Transverse colon (tissue), 4 donors: ENCODE data around the gene FUT7. TPM values are rescaled to one million over a fixed set of nuclear protein-coding genes. Genes with fewer than 3 reads are reported as not detected.

ENCODE experiments used
- DNase-seq: peaks from one replicate; pipeline ENCODE4 v3.0.0-alpha.2; 2019
- H3K27ac ChIP-seq, 4 donors: fragments of 200-600 bp; sonication (generic); 2 replicates each; pipeline ENCODE4 v1.5.1; 2016 to 2018; ENCODE audit warnings: inconsistent platforms in 4 of 4
- H3K27me3 ChIP-seq: fragments of 200-600 bp; sonication (generic); 2 replicates; pipeline ENCODE4 v1.5.1; 2017; ENCODE audit warnings: inconsistent platforms
- H3K36me3 ChIP-seq, 4 donors: fragments of 200-600 bp; sonication (generic); 2 replicates each; pipeline ENCODE4 v1.5.1; 2017 to 2019; ENCODE audit warnings: inconsistent platforms in 4 of 4
- H3K4me1 ChIP-seq, 4 donors: fragments of 200-600 bp; sonication (generic); 2 replicates each; pipeline ENCODE4 v1.5.1; 2017 to 2020; ENCODE audit warnings: inconsistent platforms in 4 of 4
- H3K4me3 ChIP-seq, 4 donors: fragments of 200-600 bp; sonication (generic); 1 replicate in 1 of 4; 2 replicates in 3 of 4; pipeline versions ENCODE4 v1.5.1 to v1.6.1; 2017 to 2019; ENCODE audit warnings: inconsistent platforms in 4 of 4
- H3K9me3 ChIP-seq, 2 donors: fragments of 200-600 bp; sonication (generic); 2 replicates each; pipeline ENCODE4 v1.5.1; 2017 to 2019; ENCODE audit warnings: inconsistent platforms in 2 of 2
- EP300 ChIP-seq: sonication (generic); formaldehyde crosslinking; IDR thresholded peaks from one replicate; pipeline ENCODE4 v1.6.1; 2017; ENCODE audit warnings: antibody characterized with exemption, low read depth
- POLR2A ChIP-seq: fragments of 450-650 bp; IDR thresholded peaks from one replicate; pipeline ENCODE4 v1.6.1; 2016; ENCODE audit warnings: antibody characterized with exemption, mild to moderate bottlenecking, moderate library complexity
- POLR2AphosphoS5 ChIP-seq, 3 donors: sonication (generic); formaldehyde crosslinking; IDR thresholded peaks; one replicate each; pipeline ENCODE4 v1.6.1; 2016; ENCODE audit warnings: antibody characterized with exemption in 3 of 3
- WGBS, 2 donors: methylation state at CpG; one replicate each; pipeline ENCODE4 v1.1.5; 2018; ENCODE audit warnings: low coverage in 1 of 2; 5-methylcytosine and 5-hydroxymethylcytosine counted together
- in situ Hi-C, 4 donors: fragments of 200-750 bp; cut with MboI; loops; one replicate each; pipeline versions ENCODE4 v1.15.0 to v1.15.1; 2017; ENCODE audit warnings: low sequenced_read_pairs in 3 of 4, low pct_ligation_motif_present in 1 of 4, low pct_unique_long_range_greater_than_20kb in 1 of 4
- intact Hi-C: fragments of 100-400 bp; cut with DNase I; formaldehyde crosslinking; loops from one replicate; pipeline ENCODE4 v1.15.1; 2023; ENCODE audit warnings: low total_unique reads
- total RNA-seq, 4 donors: library from RNA; depleted of rRNA; stranded (reverse); fragments of >200 nt; gene quantifications; one replicate each; pipeline ENCODE4 v1.1.0, GENCODE V29; 2016
- TF ChIP-seq, protein P1 (sequence below), 5 experiments: fragments of 200-600 bp in 3 of 5; fragments of 450-650 bp in 2 of 5; sonication (generic) in 3 of 5; IDR thresholded peaks; 1 replicate in 2 of 5; 2 replicates in 3 of 5; pipeline ENCODE4 v1.5.1; 2016 to 2017; ENCODE audit warnings: antibody characterized with exemption in 5 of 5, inconsistent platforms in 3 of 5, mild to moderate bottlenecking in 2 of 5, moderate library complexity in 1 of 5

The FUT7 gene
- total RNA-seq, 4 donors from 2014 or later: not detected

DNA sequence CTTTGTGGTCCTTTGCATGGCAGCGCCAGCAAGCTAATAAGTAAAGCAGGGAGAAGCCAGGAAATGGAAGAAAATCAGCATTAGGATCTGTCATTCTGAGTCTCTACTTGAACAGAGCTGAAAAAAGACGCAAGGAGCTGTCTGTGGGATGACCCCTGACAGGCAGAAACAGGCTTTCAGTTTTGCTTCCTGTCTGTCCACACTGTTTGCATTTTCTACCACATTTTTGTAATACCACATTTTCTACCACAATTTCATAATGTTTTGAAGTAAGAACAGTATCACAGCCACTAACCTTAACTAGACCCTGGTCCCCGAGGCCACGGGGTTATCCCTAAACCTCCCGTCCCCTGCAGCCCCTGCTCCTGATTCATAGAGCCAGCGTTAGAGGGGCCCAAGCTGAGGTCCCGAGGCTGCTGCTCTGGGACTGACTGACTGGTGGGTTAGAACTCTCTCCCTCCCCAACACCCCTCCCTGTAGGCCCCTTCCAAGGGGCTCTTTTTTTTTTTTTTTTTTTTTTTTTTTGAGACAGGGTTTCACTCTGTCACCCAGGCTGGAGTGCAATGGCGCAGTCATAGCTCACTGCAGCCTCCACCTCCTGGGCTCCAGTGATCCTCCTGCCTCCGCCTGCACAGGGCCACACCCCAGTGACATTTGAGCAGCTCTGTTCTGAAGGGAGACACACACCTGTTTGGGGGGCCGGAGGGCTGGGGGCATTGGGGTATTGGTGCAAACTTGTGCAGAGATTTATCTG, 31.5 kb downstream of the FUT7 start:
- intact Hi-C loops (no loop called here), in situ Hi-C loops (no loop called here)
- Histone ChIP-seq H3K27ac (peak overlapping the region in 3 of 4 donors; percentile 42 to 61 (median 57)), H3K36me3 (no peaks in the 10 kb centered on the region), H3K4me1 (peaks cover 21 to 31% (median 23%) of the 10 kb centered on the region in 4 donors), H3K9me3 (no peaks in the 10 kb centered on the region), H3K4me3 (no peak overlapping the region), H3K27me3 (peaks cover 11% of the 10 kb centered on the region)
- no peak for TF ChIP-seq POLR2A
- TF ChIP-seq EP300: no peak
- no peak for TF ChIP-seq POLR2AphosphoS5 (IDR thresholded peaks at IDR 0.05)
- TF ChIP-seq, protein P1, sequence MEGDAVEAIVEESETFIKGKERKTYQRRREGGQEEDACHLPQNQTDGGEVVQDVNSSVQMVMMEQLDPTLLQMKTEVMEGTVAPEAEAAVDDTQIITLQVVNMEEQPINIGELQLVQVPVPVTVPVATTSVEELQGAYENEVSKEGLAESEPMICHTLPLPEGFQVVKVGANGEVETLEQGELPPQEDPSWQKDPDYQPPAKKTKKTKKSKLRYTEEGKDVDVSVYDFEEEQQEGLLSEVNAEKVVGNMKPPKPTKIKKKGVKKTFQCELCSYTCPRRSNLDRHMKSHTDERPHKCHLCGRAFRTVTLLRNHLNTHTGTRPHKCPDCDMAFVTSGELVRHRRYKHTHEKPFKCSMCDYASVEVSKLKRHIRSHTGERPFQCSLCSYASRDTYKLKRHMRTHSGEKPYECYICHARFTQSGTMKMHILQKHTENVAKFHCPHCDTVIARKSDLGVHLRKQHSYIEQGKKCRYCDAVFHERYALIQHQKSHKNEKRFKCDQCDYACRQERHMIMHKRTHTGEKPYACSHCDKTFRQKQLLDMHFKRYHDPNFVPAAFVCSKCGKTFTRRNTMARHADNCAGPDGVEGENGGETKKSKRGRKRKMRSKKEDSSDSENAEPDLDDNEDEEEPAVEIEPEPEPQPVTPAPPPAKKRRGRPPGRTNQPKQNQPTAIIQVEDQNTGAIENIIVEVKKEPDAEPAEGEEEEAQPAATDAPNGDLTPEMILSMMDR (IDR thresholded peaks at IDR 0.05): no peak
- 46 to 56% methylated on average over 4 to 8 of the region's 10 CpGs for WGBS, 2 donors
- DNase-seq: no peak

DNA sequence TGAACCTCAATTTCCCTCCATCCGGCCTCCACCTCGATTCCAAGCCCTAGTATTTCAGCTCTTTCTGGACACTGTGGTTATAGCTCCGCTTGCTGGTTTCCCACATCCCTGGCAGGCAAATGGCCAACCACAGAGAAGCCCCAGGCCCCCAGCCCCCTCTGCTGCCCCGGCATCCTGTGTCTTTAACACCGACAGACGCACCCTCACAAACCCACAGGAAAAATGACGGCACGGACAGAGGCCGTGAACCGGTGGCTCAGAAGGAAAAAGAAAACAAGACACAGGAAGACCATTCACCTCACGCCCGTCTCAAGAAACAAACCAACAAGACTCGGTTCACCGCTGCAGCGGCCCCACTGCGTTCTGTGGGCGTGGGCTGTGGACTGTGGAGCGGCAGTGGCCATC, 34.1 kb downstream of the FUT7 start:
- TF ChIP-seq POLR2AphosphoS5 (IDR thresholded peaks at IDR 0.05) (no peak), POLR2A (no peak)
- TF ChIP-seq, protein P1 (IDR thresholded peaks at IDR 0.05): no peak
- WGBS, 2 donors: 47 to 52% methylated on average over 9 to 18 of the region's 18 CpGs
- H3K27me3 ChIP-seq: peaks cover 24% of the 10 kb centered on the region
- H3K4me1 ChIP-seq: peaks cover 28 to 56% (median 41%) of the 10 kb centered on the region in 4 donors
- in situ Hi-C loops: no loop called here
- DNase-seq: peak; percentile 46
- no peak overlapping the region for H3K4me3 ChIP-seq
- intact Hi-C loops: no loop called here
- H3K36me3 ChIP-seq: no peaks in the 10 kb centered on the region
- H3K9me3 ChIP-seq: no peaks in the 10 kb centered on the region
- H3K27ac ChIP-seq: peak overlapping the region in 3 of 4 donors; percentile 52 to 60 (median 52)

DNA sequence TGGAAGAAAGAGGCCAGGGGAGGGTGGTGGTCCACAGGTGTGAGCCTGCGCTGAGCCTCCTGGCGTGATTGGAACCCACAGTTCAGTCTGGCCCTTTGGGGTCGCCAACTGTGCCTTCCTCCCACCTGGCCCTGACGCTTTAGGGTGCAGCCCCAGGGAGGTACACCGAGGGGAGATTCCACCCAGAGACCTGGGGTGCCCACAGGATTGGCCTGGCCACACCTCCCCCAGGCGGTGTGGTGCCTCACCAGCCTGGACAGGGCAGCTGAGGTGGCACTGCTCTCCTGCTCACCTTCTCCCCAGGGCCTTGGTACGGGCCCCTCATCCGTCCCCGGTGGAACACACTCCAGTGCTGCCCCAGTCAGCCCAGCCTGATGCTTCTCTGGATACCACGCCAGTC, 34.5 kb downstream of the FUT7 start:
- H3K9me3 ChIP-seq: no peaks in the 10 kb centered on the region
- no peak for DNase-seq
- peaks cover 30 to 60% (median 45%) of the 10 kb centered on the region in 4 donors for H3K4me1 ChIP-seq
- TF ChIP-seq POLR2AphosphoS5 (IDR thresholded peaks at IDR 0.05) (no peak), POLR2A (no peak), EP300 (no peak)
- TF ChIP-seq, protein P1 (IDR thresholded peaks at IDR 0.05): no peak
- in situ Hi-C loops: no loop called here
- no peaks in the 10 kb centered on the region for H3K36me3 ChIP-seq
- intact Hi-C loops: no loop called here
- 61% methylated on average over 10 of the region's 10 CpGs; no CpG with 5 or more reads in 1 of the 2 donors for WGBS, 2 donors
- H3K27ac ChIP-seq: peak overlapping the region in 3 of 4 donors; percentile 52 to 60 (median 52)
- peaks cover 24% of the 10 kb centered on the region for H3K27me3 ChIP-seq
- H3K4me3 ChIP-seq: peak overlapping the region in 1 of 4 donors; percentile 19

DNA sequence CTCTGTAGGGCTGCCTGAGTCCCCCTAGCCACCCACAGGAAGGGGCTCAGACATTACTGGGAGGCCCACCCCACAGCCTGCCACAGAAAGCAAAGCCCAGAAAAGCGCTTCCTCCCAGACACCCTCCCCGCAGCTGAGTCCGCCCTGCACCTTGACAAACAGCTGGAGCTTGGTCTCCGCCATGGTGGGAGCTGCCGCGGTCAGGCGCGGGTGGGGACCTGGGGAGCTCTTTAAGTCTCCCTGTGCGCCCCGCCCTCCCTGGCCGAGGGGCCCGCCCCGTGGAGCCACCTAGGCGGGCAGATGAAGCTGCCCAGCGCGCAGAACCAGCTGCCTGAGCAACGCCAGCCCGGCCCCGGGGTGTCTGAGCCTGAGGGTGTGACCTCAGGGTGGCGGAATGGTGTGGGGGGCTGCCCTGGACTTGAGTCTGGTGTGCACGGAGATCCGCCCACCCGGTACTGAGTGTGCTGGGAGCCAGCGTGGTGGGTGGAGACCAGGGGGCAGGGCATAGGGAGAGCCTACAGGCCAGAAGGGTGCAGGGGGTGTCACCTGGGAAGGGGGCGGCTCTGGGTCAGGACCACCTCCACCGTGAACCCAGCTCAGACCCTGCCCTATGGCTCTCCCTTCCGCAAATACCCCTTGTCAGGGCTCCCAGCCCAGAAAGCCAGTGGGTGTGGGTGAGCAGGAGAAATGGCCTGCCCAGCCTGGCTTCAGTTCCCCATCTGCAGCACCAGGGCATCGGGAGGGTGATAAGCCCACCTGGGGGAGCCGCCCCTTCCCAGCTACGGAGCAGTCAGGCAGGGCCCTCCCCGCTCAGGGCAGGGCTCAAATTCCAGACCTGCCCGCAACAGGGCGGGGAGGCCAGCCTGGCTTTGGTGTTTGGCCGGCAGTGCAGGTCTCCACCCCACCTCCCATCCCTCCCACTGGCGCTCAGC, 35.3 kb downstream of the FUT7 start, which contains the start of gene CLIC3:
CLIC3 (minus strand) TSS at position 208 of the 932 bp plus-strand sequence; CDS start at position 183, 25 bp downstream.
- WGBS, 2 donors: 18% methylated on average over 33 of the region's 35 CpGs; no CpG with 5 or more reads in 1 of the 2 donors
- in situ Hi-C loops (no loop called here), intact Hi-C loops (no loop called here)
- Histone ChIP-seq H3K27me3 (peaks cover 24% of the 10 kb centered on the region), H3K9me3 (no peaks in the 10 kb centered on the region), H3K4me1 (peaks cover 30 to 61% (median 47%) of the 10 kb centered on the region in 4 donors), H3K27ac (peak within 1 kb of the TSS; percentile 7 to 60 (median 52)), H3K4me3 (peak within 1 kb of the TSS in 2 of 4 donors; percentile 18 to 19), H3K36me3 (no peaks in the 10 kb centered on the region)
- TF ChIP-seq POLR2A (no peak), EP300 (no peak), POLR2AphosphoS5 (IDR thresholded peaks at IDR 0.05) (no peak)
- TF ChIP-seq, protein P1 (IDR thresholded peaks at IDR 0.05): no peak
- peak; percentile 75 for DNase-seq
